HCT116 (cell line): ENCODE measurements around the gene KIF26B.

Experiments
- CEBPB ChIP-seq: IDR thresholded peaks from 2 replicates; pipeline ENCODE4 v1.6.1; 2012; ENCODE audit warnings: low read depth
- CTCF ChIP-seq, 3 experiments: fragments of 200-600 bp in 1 of 3; sonication (generic) in 1 of 3; IDR thresholded peaks in 2 of 3; conservative IDR thresholded peaks in 1 of 3; 2 replicates each; pipeline ENCODE4 v1.5.1; 2012 to 2017; ENCODE audit warnings: low read depth in 2 of 3, low read length in 2 of 3, antibody characterized with exemption in 1 of 3, borderline replicate concordance in 1 of 3, control low read depth in 1 of 3, mild to moderate bottlenecking in 1 of 3, mixed read lengths in 1 of 3, mixed run types in 1 of 3, moderate library complexity in 1 of 3; ENCODE audit not compliant: insufficient read depth in 1 of 3
- EZH2 ChIP-seq: fragments of 200-600 bp; sonication (generic); IDR thresholded peaks from 2 replicates; pipeline ENCODE4 v1.6.1; 2017; ENCODE audit warnings: antibody characterized with exemption, mixed run types
- POLR2A ChIP-seq: IDR thresholded peaks from 2 replicates; pipeline ENCODE4 v1.7.0; 2011; ENCODE audit warnings: borderline replicate concordance; ENCODE audit not compliant: insufficient read depth, insufficient read length; ENCODE audit errors: extremely low read depth
- POLR2AphosphoS5 ChIP-seq: IDR thresholded peaks from 2 replicates; pipeline ENCODE4 v1.6.1; 2011; ENCODE audit warnings: mild to moderate bottlenecking, low read depth, low read length, moderate library complexity
- RAD21 ChIP-seq: IDR thresholded peaks from 2 replicates; pipeline ENCODE4 v1.6.1; 2012; ENCODE audit warnings: low read depth, mild to moderate bottlenecking
- SP1 ChIP-seq: IDR thresholded peaks from 2 replicates; pipeline ENCODE4 v1.6.1; 2012; ENCODE audit warnings: low read depth
- YY1 ChIP-seq: IDR thresholded peaks from 2 replicates; pipeline ENCODE4 v1.6.1; 2011; ENCODE audit warnings: low read length, low read depth, moderate library complexity, mild to moderate bottlenecking; ENCODE audit not compliant: insufficient replicate concordance; ENCODE audit errors: extremely low read depth
- ZFX ChIP-seq: fragments of 450-650 bp; IDR thresholded peaks from 2 replicates; pipeline ENCODE4 v1.6.1; 2017
- TF ChIP-seq, protein P1 (sequence below): IDR thresholded peaks from 2 replicates; pipeline ENCODE4 v1.6.1; 2012; ENCODE audit warnings: low read depth
- TF ChIP-seq, protein P2 (sequence below): IDR thresholded peaks from 2 replicates; pipeline ENCODE4 v1.6.1; 2012

- no peak for TF ChIP-seq CTCF (IDR thresholded peaks at IDR 0.05 in 2 of 3, conservative IDR thresholded peaks at IDR 0.05 in 1 of 3; ENCODE audit: borderline replicate concordance in 1 of 3, insufficient read depth in 1 of 3, low read depth in 2 of 3, low read length in 2 of 3)
- TF ChIP-seq EZH2 = no peak
- no peak for TF ChIP-seq CEBPB
- TF ChIP-seq, protein P1, sequence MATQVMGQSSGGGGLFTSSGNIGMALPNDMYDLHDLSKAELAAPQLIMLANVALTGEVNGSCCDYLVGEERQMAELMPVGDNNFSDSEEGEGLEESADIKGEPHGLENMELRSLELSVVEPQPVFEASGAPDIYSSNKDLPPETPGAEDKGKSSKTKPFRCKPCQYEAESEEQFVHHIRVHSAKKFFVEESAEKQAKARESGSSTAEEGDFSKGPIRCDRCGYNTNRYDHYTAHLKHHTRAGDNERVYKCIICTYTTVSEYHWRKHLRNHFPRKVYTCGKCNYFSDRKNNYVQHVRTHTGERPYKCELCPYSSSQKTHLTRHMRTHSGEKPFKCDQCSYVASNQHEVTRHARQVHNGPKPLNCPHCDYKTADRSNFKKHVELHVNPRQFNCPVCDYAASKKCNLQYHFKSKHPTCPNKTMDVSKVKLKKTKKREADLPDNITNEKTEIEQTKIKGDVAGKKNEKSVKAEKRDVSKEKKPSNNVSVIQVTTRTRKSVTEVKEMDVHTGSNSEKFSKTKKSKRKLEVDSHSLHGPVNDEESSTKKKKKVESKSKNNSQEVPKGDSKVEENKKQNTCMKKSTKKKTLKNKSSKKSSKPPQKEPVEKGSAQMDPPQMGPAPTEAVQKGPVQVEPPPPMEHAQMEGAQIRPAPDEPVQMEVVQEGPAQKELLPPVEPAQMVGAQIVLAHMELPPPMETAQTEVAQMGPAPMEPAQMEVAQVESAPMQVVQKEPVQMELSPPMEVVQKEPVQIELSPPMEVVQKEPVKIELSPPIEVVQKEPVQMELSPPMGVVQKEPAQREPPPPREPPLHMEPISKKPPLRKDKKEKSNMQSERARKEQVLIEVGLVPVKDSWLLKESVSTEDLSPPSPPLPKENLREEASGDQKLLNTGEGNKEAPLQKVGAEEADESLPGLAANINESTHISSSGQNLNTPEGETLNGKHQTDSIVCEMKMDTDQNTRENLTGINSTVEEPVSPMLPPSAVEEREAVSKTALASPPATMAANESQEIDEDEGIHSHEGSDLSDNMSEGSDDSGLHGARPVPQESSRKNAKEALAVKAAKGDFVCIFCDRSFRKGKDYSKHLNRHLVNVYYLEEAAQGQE = no peak
- TF ChIP-seq POLR2AphosphoS5 = no peak
- TF ChIP-seq YY1 = no peak
- no peak for TF ChIP-seq POLR2A
- TF ChIP-seq RAD21 = no peak
- no peak for TF ChIP-seq ZFX
- TF ChIP-seq SP1 = no peak
- TF ChIP-seq, protein P2, sequence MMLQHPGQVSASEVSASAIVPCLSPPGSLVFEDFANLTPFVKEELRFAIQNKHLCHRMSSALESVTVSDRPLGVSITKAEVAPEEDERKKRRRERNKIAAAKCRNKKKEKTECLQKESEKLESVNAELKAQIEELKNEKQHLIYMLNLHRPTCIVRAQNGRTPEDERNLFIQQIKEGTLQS = no peak
Observed at GRCh38 chr1:245158913-245159312, 4.1 kb downstream of the KIF26B start.
